ENCODE data around the gene CLTB. TPM values are rescaled to one million over a fixed set of nuclear protein-coding genes. Genes with fewer than 3 reads are reported as not detected.

Gene CLTB
- total RNA-seq, 1 experiment from 2014 or later = 354 TPM

- intact Hi-C loops (cut with micrococcal nuclease) = no loop called here
- H3K9me2 ChIP-seq (replicated peaks; ENCODE audit: low read length) = no peaks in the 10 kb centered on the region
- no peak overlapping the region for H3K4me2 ChIP-seq (ENCODE audit: low read length)
- TF ChIP-seq EZH2 (IDR thresholded peaks at IDR 0.05; ENCODE audit: low read length, unreplicated experiment) (no peak), EZH2phosphoT487 (IDR thresholded peaks at IDR 0.05; ENCODE audit: borderline replicate concordance, low read length) (no peak), CTCF (conservative IDR thresholded peaks at IDR 0.05; ENCODE audit: low read depth, low read length) (no peak)
- no peaks in the 10 kb centered on the region for H3K9me3 ChIP-seq (ENCODE audit: low read length)
- H3K27ac ChIP-seq (ENCODE audit: low read length) = no peak overlapping the region
- DNase-seq (no peak), ATAC-seq (no peak)
- peaks cover 42% of the 10 kb centered on the region for H3K36me3 ChIP-seq (ENCODE audit: low read depth, low read length)
- peaks cover 66% of the 10 kb centered on the region for H3K79me2 ChIP-seq (ENCODE audit: low read length)
- no peak overlapping the region for H3K9ac ChIP-seq (ENCODE audit: low read length)
- 0 out of 2 replicates have a peak, but pooled peaks cover 4% of the 10 kb centered on the region for H4K20me1 ChIP-seq (ENCODE audit: low read length)
- CTCF ChIA-PET = no interaction called here
- no peak overlapping the region for H3K4me3 ChIP-seq (ENCODE audit: low read length)
- H3F3A ChIP-seq (ENCODE audit: low read length, unreplicated experiment) = no peaks in the 10 kb centered on the region
- no TSS peak for BruUV-seq (replicated peaks)
- POLR2A ChIA-PET (ENCODE audit: unreplicated experiment) = no interaction called here
- no peaks in the 10 kb centered on the region for H3K27me3 ChIP-seq (ENCODE audit: low read length)
- H3K4me1 ChIP-seq (ENCODE audit: insufficient read depth, low read length) = 0 out of 2 replicates have a peak, but pooled peaks cover 5% of the 10 kb centered on the region
- H2AFZ ChIP-seq (ENCODE audit: low read length) = no peak overlapping the region
Measured at GRCh38 chr5:176355400-176356178, 60.8 kb downstream of the CLTB start.

GRCh38 chr5:176353533-176353932 lies 62.8 kb downstream of the CLTB start:
- no peak for TF ChIP-seq CTCF (conservative IDR thresholded peaks at IDR 0.05; ENCODE audit: low read depth, low read length)
- Histone ChIP-seq H3K27ac (ENCODE audit: low read length) (no peak overlapping the region), H3K9me3 (ENCODE audit: low read length) (no peaks in the 10 kb centered on the region), H3K9ac (ENCODE audit: low read length) (no peak overlapping the region), H2AFZ (ENCODE audit: low read length) (no peak overlapping the region), H3K36me3 (ENCODE audit: low read depth, low read length) (peaks cover 53% of the 10 kb centered on the region), H3K9me2 (replicated peaks; ENCODE audit: low read length) (no peaks in the 10 kb centered on the region), H3K27me3 (ENCODE audit: low read length) (no peaks in the 10 kb centered on the region), H3K79me2 (ENCODE audit: low read length) (peaks cover 50% of the 10 kb centered on the region), H3K4me1 (ENCODE audit: insufficient read depth, low read length) (no peaks in the 10 kb centered on the region), H3K4me2 (ENCODE audit: low read length) (no peak overlapping the region), H3K4me3 (ENCODE audit: low read length) (no peak overlapping the region), H4K20me1 (ENCODE audit: low read length) (no peaks in the 10 kb centered on the region), H3F3A (ENCODE audit: low read length, unreplicated experiment) (no peaks in the 10 kb centered on the region)
- CTCF ChIA-PET = no interaction called here
- POLR2A ChIA-PET (ENCODE audit: unreplicated experiment) = no interaction called here
- no TSS peak for BruUV-seq (replicated peaks)
- no peak for ATAC-seq
- no peak for DNase-seq
- intact Hi-C loops (cut with micrococcal nuclease) = no loop called here

DNA sequence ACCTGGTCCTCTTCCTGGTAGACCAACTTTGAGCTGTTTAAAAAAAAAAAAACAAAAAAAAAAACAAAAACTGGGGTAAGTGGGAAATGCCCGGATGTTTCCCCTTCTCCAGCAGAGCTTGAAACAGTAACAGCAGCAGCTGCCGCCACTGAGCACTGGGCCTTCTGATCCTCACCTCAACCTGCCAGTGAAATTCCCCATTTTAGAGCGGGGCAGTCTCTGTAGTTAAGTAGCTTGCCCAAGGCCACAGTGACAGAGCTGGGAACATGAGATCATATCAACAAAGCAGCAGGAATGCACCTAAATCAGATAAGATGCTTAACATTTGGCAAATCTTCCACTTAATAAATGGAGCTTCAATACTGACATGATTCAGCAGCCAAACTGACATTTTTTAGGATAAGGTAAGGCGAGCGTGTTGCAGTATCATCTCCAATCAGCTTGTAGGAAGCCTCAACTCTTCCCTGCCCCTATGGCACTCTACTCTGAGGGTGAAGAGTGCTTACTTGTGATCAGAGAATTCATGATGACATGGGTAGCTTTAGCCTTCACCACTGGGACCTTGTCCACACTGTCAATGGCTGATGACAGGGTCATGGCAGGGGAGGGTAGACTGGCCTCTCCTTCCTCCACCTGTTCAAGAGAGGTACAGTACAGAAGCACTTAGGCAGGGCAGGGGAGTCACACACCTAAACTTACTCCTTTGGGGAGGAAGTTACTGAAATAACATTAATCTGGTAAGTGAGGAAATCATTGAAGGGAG lies 64.0 kb downstream of the CLTB start:
- no peaks in the 10 kb centered on the region for H3K27me3 ChIP-seq (ENCODE audit: low read length)
- H3K79me2 ChIP-seq (ENCODE audit: low read length) = peaks cover 39% of the 10 kb centered on the region
- no peaks in the 10 kb centered on the region for H3K9me2 ChIP-seq (replicated peaks; ENCODE audit: low read length)
- peaks cover 57% of the 10 kb centered on the region for H3K36me3 ChIP-seq (ENCODE audit: low read depth, low read length)
- TF ChIP-seq CTCF (conservative IDR thresholded peaks at IDR 0.05; ENCODE audit: low read depth, low read length) (no peak), EZH2 (IDR thresholded peaks at IDR 0.05; ENCODE audit: low read length, unreplicated experiment) (no peak), EZH2phosphoT487 (IDR thresholded peaks at IDR 0.05; ENCODE audit: borderline replicate concordance, low read length) (no peak)
- no peaks in the 10 kb centered on the region for H3K9me3 ChIP-seq (ENCODE audit: low read length)
- H2AFZ ChIP-seq (ENCODE audit: low read length) = no peak overlapping the region
- H3K4me1 ChIP-seq (ENCODE audit: insufficient read depth, low read length) = no peaks in the 10 kb centered on the region
- no peak overlapping the region for H3K27ac ChIP-seq (ENCODE audit: low read length)
- no peaks in the 10 kb centered on the region for H3F3A ChIP-seq (ENCODE audit: low read length, unreplicated experiment)
- no TSS peak for BruUV-seq (replicated peaks)
- CTCF ChIA-PET = interaction anchor here (0.5 kb wide), 1 partner anchor 237 kb away, joined by 3 read pairs; no protein-coding TSS in a partner anchor
- DNase-seq (no peak), ATAC-seq (no peak; the same call in 1 of the 2 replicates)
- no peak overlapping the region for H3K9ac ChIP-seq (ENCODE audit: low read length)
- no peak overlapping the region for H3K4me3 ChIP-seq (ENCODE audit: low read length)
- POLR2A ChIA-PET (ENCODE audit: unreplicated experiment) = interaction anchor here (0.7 kb wide), 1 partner anchor 10 kb away, joined by 4 read pairs; no protein-coding TSS in a partner anchor
- H4K20me1 ChIP-seq (ENCODE audit: low read length) = no peaks in the 10 kb centered on the region
- intact Hi-C loops (cut with micrococcal nuclease) = no loop called here
- H3K4me2 ChIP-seq (ENCODE audit: low read length) = no peak overlapping the region
